Measurements from ENCODE around the gene ZBED6. TPM values are rescaled to one million over a fixed set of nuclear protein-coding genes. Genes with fewer than 3 reads are reported as not detected.
A peak's percentile ranks its signal among the peaks of the same experiment; 100 is the strongest.
"Not testable (repeated sequence)": the region's sequence is repeated elsewhere in the genome, so short reads cannot be mapped to it uniquely, and the experiment has no call there.

ZBED6 gene
- 13.3 TPM for polyA plus RNA-seq (2013, experiment 1 of 2; ENCODE audit: insufficient read length)
- 9.9 TPM for polyA plus RNA-seq (2013, experiment 2 of 2; ENCODE audit: insufficient read length)

DNA sequence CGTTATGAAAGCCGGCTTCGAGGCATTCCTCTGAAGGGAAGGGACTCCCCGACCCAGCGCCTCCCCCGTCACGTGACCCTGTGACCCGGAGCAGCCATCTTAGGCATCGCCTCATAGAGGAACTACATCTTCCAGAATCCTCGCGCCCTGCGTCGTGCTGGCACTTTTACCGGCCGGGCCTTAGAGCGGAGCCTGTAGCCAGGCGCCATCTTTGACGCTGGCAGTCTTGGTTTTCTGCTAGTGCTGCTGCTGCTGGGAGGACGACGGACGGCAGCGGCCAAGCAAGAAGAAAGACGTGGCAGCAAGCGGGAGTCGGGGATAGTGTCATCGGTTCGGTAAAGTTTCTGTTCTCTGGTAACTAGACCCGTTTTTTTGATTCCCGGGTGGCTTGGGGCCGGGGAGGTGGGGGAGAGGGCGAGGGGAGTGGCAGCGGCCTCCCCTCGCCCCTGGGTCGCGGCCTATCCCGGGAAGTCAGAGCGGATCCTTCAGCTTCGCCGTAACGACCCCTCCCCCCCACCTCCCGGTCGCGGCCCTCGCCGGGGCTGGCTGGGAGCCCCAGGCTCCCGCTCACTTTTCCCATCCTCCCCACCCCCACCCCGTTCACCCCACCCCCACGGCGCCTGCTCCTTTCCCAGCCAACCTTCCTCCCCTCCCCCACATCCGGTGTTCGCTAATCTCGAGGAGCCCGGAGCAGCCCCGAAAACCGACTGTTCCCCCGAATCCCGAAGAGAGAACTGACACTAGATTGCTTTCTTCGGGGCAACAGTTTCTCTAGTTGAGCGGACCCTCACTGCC, at the start of gene ZBED6, which contains the start of gene ZC3H11A:
Gene ZBED6, plus strand, starts transcription at position 183 of the 795 bp plus-strand sequence. CDS start 1,900 bp downstream, outside the sequence.
Gene ZC3H11A, plus strand, starts transcription at position 183 of the 795 bp plus-strand sequence. CDS start 21,448 bp downstream, outside the sequence.
- peak; percentile 99 for DNase-seq

GRCh38 chr1:203746281-203746680, 49.1 kb upstream of the ZBED6 start:
- no peak for DNase-seq

GRCh38 chr1:203751051-203751450, 44.4 kb upstream of the ZBED6 start:
- peak; percentile 84 for DNase-seq

- DNase-seq, result not testable (repeated sequence)
Observed at GRCh38 chr1:203751618-203752361, 43.6 kb upstream of the ZBED6 start.

- DNase-seq, result no peak
Observed at GRCh38 chr1:203754455-203754864, 41.0 kb upstream of the ZBED6 start.

GRCh38 chr1:203756036-203756435, 39.4 kb upstream of the ZBED6 start:
- no peak for DNase-seq

- not testable (repeated sequence) for DNase-seq
Observed at GRCh38 chr1:203758749-203759148, 36.7 kb upstream of the ZBED6 start.

DNA sequence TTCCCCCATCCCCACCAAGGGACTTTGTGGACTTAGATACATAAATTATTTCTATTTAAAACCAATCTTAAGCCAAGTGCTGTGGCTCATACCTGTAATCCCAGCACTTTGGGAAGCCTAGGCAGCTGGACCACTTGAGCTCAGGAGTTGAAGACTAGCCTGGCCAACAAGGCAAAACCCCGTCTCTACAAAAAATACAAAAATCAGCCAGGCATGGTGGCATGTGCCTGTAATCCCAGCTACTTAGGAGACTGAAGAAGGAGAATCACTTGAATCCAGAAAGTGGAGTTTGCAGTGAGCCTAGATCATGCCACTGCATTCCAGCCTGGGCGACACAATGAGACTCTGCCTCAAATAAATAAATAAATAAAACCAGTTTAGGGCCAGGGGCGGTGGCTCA, 34.9 kb upstream of the ZBED6 start:
- no peak for DNase-seq

DNA sequence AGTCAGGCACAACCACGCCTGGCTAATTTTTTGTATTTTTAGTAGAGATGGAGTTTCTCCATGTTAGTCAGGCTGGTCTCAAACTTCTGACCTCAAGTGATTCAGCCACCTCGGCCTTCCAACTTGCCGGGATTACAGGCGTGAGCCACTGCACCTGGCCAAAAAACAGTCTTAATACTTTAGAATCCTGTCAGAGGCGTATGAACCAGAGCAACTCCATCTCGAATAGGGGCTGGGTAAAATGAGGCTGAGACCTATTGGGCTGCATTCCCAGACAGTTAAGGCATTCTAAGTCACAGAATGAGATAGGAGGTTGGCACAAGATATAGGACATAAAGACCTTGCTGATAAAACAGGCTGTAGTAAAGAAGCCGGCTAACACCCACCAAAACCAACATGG, 33.5 kb upstream of the ZBED6 start:
- not testable (repeated sequence) for DNase-seq

DNA sequence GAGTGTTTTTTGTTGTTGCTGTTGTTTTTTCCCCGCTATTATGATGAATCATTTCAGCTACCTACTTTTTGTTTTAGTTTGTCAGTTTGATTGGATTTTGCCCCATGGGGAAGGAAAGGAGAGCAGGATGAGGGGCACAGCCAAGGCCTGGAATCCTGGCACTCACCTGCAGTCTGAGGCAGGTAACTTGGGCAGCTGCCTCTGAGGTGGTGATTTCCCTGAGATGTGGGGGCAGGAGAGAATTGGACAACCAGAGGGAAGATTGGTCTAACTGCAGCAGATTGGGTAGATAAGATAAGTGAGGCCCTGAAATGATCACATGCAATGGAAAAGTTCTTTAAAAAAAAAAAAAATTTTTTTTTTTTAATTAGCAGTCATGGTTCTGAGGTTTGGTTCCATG, 31.9 kb upstream of the ZBED6 start:
- no peak for DNase-seq

DNA sequence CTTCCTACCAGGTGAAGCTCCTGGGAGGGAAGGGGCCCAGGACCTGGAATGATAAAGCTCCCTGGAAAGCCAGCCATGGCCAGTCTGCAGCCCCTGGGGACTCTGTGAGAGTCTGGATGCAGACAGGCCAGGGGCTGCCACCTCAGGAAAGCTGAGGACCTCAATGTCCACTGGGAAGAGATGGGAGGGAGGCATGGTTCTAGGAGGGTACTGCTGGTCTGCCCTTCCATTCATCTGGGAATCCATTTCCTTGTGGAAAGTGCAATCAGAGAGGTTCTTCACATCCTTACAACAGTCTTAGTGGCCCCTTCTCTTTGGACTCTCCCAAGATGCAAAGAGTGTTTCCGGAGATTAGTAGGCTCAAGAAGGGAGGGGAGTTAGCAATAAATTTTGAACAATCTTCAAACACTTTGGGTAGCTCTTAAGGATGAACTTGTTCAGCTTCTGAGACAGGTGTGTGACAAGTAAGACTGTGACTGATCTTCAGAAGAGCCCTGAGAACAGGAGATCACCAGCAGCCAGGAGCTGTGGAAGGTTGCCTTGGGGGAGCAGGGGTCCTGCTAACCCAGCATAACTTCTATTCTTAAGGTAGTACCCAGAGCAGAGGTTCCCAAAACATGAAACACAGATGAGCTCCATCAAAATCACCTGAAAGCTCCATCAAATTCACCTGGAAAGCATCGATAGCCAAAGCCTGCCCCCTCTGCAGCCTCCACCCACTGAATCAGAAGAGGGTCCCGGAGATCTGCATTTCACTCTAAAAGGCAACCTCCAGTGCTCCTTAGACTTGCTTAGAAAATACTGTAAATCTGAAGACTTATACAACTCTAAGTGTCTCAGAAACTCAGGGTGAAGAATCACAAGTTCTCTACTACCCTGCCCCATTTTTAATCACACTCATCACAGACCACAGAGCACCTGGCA, 31.1 kb upstream of the ZBED6 start:
- no peak for DNase-seq

DNA sequence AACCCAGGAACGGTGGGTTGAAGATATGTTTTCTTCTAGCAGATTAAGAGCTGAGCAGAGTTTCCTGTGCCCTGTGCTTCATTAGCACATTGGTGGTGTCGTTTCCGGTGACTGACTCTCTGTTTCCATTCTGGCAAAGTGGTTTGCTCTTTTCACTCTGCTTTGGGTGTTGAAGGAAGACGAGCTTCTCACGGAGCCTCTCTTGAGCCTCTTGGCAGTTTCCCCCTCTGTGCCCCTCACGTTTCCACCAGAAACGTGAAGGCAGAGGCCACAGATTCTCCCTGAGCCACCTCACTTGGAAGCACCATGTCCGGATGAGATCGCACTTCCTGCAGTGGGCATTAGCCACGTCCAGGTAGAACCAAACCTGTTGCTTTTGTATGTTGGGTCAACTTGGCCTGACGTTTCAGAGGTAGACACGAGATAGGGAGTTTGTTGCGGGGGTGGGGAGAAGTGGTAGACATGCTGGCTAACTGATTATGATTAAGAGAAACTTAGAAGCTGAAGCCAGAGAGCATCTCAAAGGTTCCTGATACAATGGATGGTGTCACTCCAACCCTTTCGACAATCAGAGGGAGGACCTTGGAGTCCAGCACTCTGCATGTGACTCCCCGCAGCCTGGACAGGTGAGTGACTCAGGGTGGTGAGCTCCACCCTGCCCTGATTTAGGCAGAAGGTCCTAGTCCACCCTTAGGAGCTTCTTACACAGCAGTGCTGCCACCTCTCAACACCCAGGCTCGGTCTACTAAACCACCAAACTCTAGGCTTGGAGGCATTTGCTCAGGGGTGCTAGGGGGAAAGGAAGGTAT, 30.2 kb upstream of the ZBED6 start, which contains the start of gene LAX1:
Gene LAX1, plus strand, starts transcription at position 155 of the 809 bp plus-strand sequence. Its CDS starts 383 bp downstream, at position 538.
- no peak for DNase-seq

- no peak for DNase-seq
Observed at GRCh38 chr1:203768256-203768655, 27.2 kb upstream of the ZBED6 start.

DNA sequence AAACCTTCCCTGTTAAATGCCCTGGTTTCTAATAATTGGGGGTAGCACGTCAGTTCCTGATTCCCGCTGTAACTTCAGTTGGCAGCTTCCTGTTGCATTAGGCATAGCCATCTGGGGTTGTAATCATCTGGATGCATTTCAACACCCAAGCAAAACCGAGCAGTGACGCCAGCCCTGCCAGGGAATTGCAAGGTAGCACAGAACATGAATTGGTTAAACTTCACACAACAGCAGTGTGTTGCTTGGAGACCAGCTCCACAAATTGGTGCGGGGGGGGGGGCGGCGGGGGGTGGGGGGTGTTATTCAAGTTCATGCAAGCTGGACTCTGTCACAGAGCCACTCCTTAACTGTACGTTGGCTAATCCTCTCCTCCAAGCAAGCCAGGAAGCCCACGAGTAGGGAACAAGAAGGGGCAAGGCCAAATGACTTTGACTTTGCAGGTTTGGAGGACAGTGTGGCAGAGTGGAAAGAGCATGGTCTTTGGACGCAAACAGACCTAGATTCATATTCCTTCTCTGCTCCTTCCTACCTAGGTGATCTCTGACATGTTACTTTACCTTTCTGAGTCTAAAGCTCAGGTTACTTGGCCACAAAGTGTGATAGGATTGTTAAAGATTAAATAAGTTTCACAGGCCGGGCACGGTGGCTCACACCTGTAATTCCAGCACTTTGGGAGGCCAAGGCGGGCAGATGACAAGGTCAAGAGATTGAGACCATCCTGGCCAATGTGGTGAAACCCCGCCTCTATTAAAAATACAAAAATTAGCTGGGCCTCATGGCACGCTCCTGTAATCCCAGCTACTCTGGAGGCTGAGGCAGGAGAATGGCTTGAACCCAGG, 25.7 kb upstream of the ZBED6 start:
- peak; percentile 89 for DNase-seq

DNA sequence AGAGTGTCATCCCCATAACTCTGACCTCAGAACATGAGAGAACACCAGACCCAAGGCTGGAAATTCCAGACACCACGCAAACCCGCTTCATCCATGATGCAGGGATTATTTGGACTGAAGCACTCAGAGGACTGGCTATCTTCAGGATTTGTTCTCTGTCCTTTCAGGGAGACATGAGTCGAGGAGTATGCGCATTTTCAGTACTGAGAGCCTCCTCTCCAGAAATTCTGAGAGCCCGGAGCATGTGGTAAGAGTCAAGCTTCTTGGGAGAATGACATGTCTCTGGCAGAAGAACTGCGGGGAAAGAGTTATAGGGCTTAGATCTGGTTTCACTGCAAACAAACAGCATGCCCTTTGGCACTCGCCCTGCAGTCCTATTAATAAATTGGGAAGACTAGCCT, 23.5 kb upstream of the ZBED6 start:
- DNase-seq, result no peak

GRCh38 chr1:203772836-203773235, 22.6 kb upstream of the ZBED6 start:
- DNase-seq, result no peak

DNA sequence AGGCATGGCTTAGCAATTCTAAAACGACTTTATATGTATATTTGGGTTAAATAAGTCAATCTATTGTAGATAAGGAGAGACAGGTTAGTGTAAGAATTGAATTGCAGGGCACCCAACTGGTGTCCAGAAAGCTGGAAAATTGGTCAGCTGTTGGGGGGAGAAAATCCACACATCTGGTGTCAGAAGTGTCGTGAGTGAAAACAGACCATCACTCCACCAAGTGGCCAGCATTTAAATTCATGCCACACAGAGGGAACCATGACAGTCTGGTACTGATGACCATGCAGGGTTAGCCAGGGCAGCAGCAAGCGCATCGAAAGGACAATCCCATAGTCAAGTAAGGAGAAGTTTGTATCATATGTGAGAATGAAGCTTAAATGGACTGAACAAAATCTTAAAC, 18.8 kb upstream of the ZBED6 start:
- DNase-seq, result no peak

- no peak for DNase-seq
Observed at GRCh38 chr1:203777596-203777995, 17.8 kb upstream of the ZBED6 start.

GRCh38 chr1:203778146-203778545, 17.3 kb upstream of the ZBED6 start:
- no peak for DNase-seq

DNA sequence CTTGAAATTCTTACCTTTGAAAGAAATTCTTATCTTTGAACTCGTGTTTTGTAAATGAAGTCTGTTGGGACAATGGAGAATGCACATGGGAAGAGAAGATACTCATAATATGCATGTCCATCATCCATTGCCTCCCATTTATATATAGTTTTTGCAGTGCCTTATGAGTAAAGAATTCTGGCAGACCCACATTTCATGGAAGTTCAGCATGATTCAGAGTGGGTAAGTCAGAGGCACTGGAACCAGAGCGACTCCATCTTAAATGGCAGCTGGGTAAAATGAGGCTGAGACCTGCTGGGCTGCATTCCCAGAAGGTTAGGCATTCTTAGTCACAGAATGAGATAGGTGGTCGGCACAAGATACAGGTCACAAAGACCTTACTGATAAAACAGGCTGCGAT, 16.6 kb upstream of the ZBED6 start:
- DNase-seq, result no peak

All from fibroblast of skin of abdomen (primary cell).